Measurements from ENCODE around the gene COL28A1. TPM values are rescaled to one million over a fixed set of nuclear protein-coding genes. Genes with fewer than 3 reads are reported as not detected.

The COL28A1 gene
- total and polyA plus RNA-seq, 8 donors = 0.58 to 39.7 (median 4.5) TPM

DNA sequence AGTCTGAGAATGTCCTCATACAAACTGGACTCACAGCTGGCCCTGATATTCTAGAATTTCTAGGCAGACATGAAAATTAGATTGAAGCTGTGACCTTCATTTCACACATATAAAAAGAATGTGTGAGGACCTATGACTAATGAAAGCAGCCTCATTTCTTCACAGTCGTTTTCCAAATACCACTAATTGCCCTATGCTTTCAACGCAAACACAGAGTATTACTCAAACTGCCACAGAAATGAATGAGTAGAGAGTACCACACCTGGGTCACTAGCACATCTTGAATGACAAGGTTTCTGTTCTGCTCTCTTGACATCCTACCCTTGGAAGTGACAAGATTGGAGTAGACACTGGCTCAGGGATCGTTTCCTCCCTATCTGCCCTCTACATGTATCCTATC is 211.0 kb downstream of the COL28A1 start:
- Histone ChIP-seq H3K27ac (no peak overlapping the region), H3K27me3 (no peaks in the 10 kb centered on the region), H3K4me1 (peaks cover 0 to 6% (median 3%) of the 10 kb centered on the region in 4 donors), H3K9me3 (no peaks in the 10 kb centered on the region), H3K36me3 (no peaks in the 10 kb centered on the region), H3K4me3 (no peak overlapping the region)
- DNase-seq = no peak
- TF ChIP-seq EP300 (IDR thresholded peaks at IDR 0.05) (no peak), POLR2A (IDR thresholded peaks at IDR 0.05) (no peak), CTCF (IDR thresholded peaks at IDR 0.05) (no peak), POLR2AphosphoS5 (IDR thresholded peaks at IDR 0.05) (no peak)
- intact Hi-C loops (cut with DNase I; ENCODE audit: low total_unique reads) = no loop called here
- WGBS, 5 donors = 61 to 80% (median 74%) methylated on average over 3 of the region's 3 CpGs

DNA sequence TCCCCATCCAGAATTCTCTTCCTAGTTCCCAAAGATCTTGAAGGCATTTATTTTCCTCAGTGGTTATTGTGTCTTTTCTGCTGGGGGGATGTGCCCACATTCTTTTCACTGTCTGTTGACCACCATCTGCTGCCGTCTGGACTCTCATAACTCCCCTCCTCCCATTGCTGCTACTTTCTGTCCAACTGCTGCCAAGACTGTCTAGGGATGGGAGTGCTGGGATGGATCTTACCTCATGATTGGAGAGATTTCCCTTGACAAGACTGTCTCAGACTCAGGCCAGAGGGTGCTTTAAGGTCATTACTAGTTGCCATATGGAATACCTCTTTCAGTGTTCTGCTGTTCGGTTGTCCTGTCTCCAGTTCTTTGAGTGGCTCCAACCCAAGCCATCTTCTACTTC is 211.8 kb downstream of the COL28A1 start:
- no peaks in the 10 kb centered on the region for H3K27me3 ChIP-seq
- TF ChIP-seq CTCF (IDR thresholded peaks at IDR 0.05) (no peak), EP300 (IDR thresholded peaks at IDR 0.05) (no peak), POLR2AphosphoS5 (IDR thresholded peaks at IDR 0.05) (no peak), POLR2A (IDR thresholded peaks at IDR 0.05) (no peak)
- H3K4me1 ChIP-seq = peaks cover 0 to 6% (median 3%) of the 10 kb centered on the region in 4 donors
- no peaks in the 10 kb centered on the region for H3K36me3 ChIP-seq
- intact Hi-C loops (cut with DNase I; ENCODE audit: low total_unique reads) = no loop called here
- no peaks in the 10 kb centered on the region for H3K9me3 ChIP-seq
- 63 to 85% (median 78%) methylated on average over 2 of the region's 2 CpGs for WGBS, 5 donors
- no peak overlapping the region for H3K27ac ChIP-seq
- H3K4me3 ChIP-seq = no peak overlapping the region
- no peak for DNase-seq

DNA sequence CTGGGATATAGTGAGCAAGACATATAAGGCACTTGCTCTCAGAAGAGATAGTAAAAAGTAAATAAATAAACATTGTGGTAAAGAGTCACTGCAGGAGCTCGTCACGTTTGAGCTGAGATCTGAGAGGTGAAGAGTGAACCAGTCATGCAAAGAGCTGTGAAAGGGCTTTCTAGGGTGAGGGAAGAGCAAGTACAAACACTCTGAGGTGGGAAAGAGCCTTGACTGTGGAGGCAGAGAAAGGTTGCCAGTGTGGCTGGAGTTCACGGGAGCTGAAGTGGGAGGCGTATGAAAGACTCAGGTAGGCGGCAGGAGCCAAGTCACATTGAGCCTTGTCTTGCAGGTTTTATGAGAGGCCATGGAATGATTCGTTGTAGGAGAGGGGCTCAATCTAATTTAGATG is 212.3 kb downstream of the COL28A1 start:
- no peaks in the 10 kb centered on the region for H3K27me3 ChIP-seq
- no peak overlapping the region for H3K27ac ChIP-seq
- no peak for DNase-seq
- 65 to 77% (median 70%) methylated on average over 6 of the region's 6 CpGs for WGBS, 5 donors
- no peaks in the 10 kb centered on the region for H3K9me3 ChIP-seq
- H3K4me3 ChIP-seq = no peak overlapping the region
- intact Hi-C loops (cut with DNase I; ENCODE audit: low total_unique reads) = no loop called here
- H3K36me3 ChIP-seq = no peaks in the 10 kb centered on the region
- peaks cover 0 to 6% (median 3%) of the 10 kb centered on the region in 4 donors for H3K4me1 ChIP-seq
- TF ChIP-seq CTCF (IDR thresholded peaks at IDR 0.05) = no peak
- no peak for TF ChIP-seq EP300 (IDR thresholded peaks at IDR 0.05)
- TF ChIP-seq POLR2A (IDR thresholded peaks at IDR 0.05) = no peak
- TF ChIP-seq POLR2AphosphoS5 (IDR thresholded peaks at IDR 0.05) = no peak

- peak; percentile 34 to 52 for DNase-seq
- intact Hi-C loops (cut with DNase I; ENCODE audit: low total_unique reads) = no loop called here
- no peaks in the 10 kb centered on the region for H3K27me3 ChIP-seq
- H3K4me1 ChIP-seq = peaks cover 0 to 6% (median 3%) of the 10 kb centered on the region in 4 donors
- 31 to 62% (median 51%) methylated on average over 5 of the region's 5 CpGs for WGBS, 5 donors
- no peak for TF ChIP-seq POLR2AphosphoS5 (IDR thresholded peaks at IDR 0.05)
- TF ChIP-seq EP300 (IDR thresholded peaks at IDR 0.05) = no peak
- no peak for TF ChIP-seq POLR2A (IDR thresholded peaks at IDR 0.05)
- peak overlapping the region in 1 of 5 donors; percentile 27 for H3K27ac ChIP-seq
- no peak overlapping the region for H3K4me3 ChIP-seq
- no peaks in the 10 kb centered on the region for H3K9me3 ChIP-seq
- no peaks in the 10 kb centered on the region for H3K36me3 ChIP-seq
Measured at GRCh38 chr7:7321681-7322080, 214.0 kb downstream of the COL28A1 start.

DNA sequence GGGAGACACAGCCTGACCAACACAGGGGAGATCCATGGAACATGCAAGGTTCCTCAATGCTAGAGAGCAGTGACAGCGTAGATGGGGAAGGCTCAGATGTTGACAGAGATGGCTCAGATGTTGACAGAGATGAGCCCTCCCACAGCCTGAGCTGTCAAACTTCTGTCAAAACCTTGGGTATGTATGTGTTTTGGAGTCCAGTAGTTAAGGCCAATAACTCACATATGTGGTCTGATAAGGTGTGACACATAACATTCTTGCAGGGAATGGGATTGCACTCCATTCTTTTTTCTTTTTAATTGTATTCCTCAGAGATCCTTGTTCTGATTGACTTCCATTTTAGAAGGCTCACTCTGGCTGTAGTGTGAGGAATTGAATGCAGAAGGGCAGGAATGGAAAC is 217.1 kb downstream of the COL28A1 start:
- Histone ChIP-seq H3K27me3 (no peaks in the 10 kb centered on the region), H3K36me3 (no peaks in the 10 kb centered on the region), H3K9me3 (no peaks in the 10 kb centered on the region), H3K4me1 (peaks cover 0 to 6% (median 3%) of the 10 kb centered on the region in 4 donors), H3K4me3 (no peak overlapping the region), H3K27ac (no peak overlapping the region)
- 69 to 100% (median 94%) methylated on average over 1 of the region's 1 CpG for WGBS, 5 donors
- intact Hi-C loops (cut with DNase I; ENCODE audit: low total_unique reads) = no loop called here
- DNase-seq = no peak
- TF ChIP-seq CTCF (IDR thresholded peaks at IDR 0.05) (no peak), POLR2A (IDR thresholded peaks at IDR 0.05) (no peak), EP300 (IDR thresholded peaks at IDR 0.05) (no peak), POLR2AphosphoS5 (IDR thresholded peaks at IDR 0.05) (no peak)
